K562 (cell line): ENCODE data around the gene MLLT11. TPM values are rescaled to one million over a fixed set of nuclear protein-coding genes. Genes with fewer than 3 reads are reported as not detected.

ENCODE experiments used
- BRF2 ChIP-seq: IDR thresholded peaks from 3 replicates; pipeline ENCODE4 v1.6.1; 2011; ENCODE audit warnings: borderline replicate concordance, mild to moderate bottlenecking; ENCODE audit not compliant: insufficient read length, insufficient read depth
- CBFA2T3 ChIP-seq: fragments of 450-650 bp; IDR thresholded peaks from 2 replicates; pipeline ENCODE4 v1.6.1; 2017
- DNMT1 ChIP-seq: fragments of 450-650 bp; IDR thresholded peaks from 2 replicates; pipeline ENCODE4 v1.6.1; 2016; ENCODE audit warnings: antibody characterized with exemption, mild to moderate bottlenecking
- ETV5 ChIP-seq: sonication (generic); formaldehyde crosslinking; IDR thresholded peaks from 2 replicates; pipeline ENCODE4 v1.4.0; 2020; ENCODE audit warnings: low read depth, mild to moderate bottlenecking, missing genetic modification reagents
- FOXA1 ChIP-seq: fragments of 450-650 bp; IDR thresholded peaks from 2 replicates; pipeline ENCODE4 v1.6.1; 2016; ENCODE audit warnings: mild to moderate bottlenecking, borderline replicate concordance
- HLTF ChIP-seq: fragments of 450-650 bp; IDR thresholded peaks from 2 replicates; pipeline ENCODE4 v1.6.1; 2016
- HNRNPUL1 ChIP-seq: fragments of 200-400 bp; formaldehyde crosslinking; IDR thresholded peaks from 2 replicates; pipeline ENCODE4 v1.6.1; 2017; ENCODE audit warnings: low read length
- POLR2B ChIP-seq: fragments of 450-650 bp; IDR thresholded peaks from 2 replicates; pipeline ENCODE4 v1.6.1; 2018; ENCODE audit warnings: low read depth; ENCODE audit not compliant: partially characterized antibody
- RBM34 ChIP-seq: fragments of 200-400 bp; formaldehyde crosslinking; IDR thresholded peaks from 2 replicates; pipeline ENCODE4 v1.6.1; 2018; ENCODE audit warnings: low read length, borderline replicate concordance; ENCODE audit not compliant: insufficient read depth
- TSC22D4 ChIP-seq: fragments of 450-650 bp; IDR thresholded peaks from 2 replicates; pipeline ENCODE4 v1.6.1; 2016; ENCODE audit warnings: missing genetic modification characterization, missing biosample characterization, control low read depth
- ZNF695 ChIP-seq: fragments of 450-650 bp; formaldehyde crosslinking; IDR thresholded peaks from 2 replicates; pipeline ENCODE4 v1.4.0; 2020; ENCODE audit warnings: mild to moderate bottlenecking, moderate library complexity
- polyA plus RNA-seq, 8 experiments: library from polyadenylated mRNA; depleted of rRNA in 4 of 8; stranded (reverse) in 5 of 8; unstranded in 3 of 8; fragments of >200 nt; fragmentation: Nextera tagmentation in 2 of 8; fragmentation: Illumina TruSeq in 1 of 8; extraction: Ambion mirVana in 2 of 8; extraction: Trizol in 1 of 8; gene quantifications; 2 replicates each; pipeline versions ENCODE4 v1.2.1 to v1.2.3, GENCODE V29; 2011 to 2014; ENCODE audit warnings: inconsistent platforms in 1 of 8, missing spikeins in 1 of 8
- total RNA-seq, 7 experiments: library from RNA; depleted of rRNA in 6 of 7; stranded (reverse); fragments of >200 nt in 6 of 7; fragmentation: Illumina TruSeq in 2 of 7; extraction: Trizol in 2 of 7; gene quantifications; 2 replicates each; pipeline versions ENCODE4 v1.2.1 to v1.2.3, GENCODE V29; 2011 to 2021; ENCODE audit warnings: low replicate concordance in 1 of 7
- TF ChIP-seq, protein P1 (sequence below): fragments of 450-650 bp; IDR thresholded peaks from 2 replicates; pipeline ENCODE4 v1.6.1; 2016; ENCODE audit warnings: borderline replicate concordance
- TF ChIP-seq, protein P2 (sequence below), 2 experiments: fragments of 450-650 bp; IDR thresholded peaks; 2 replicates each; pipeline ENCODE4 v1.6.1; 2018; ENCODE audit warnings: mild to moderate bottlenecking in 2 of 2, low read depth in 1 of 2; ENCODE audit not compliant: partially characterized antibody in 2 of 2
- TF ChIP-seq, protein P3 (sequence below): fragments of 250-450 bp; sonication (Bioruptor Pico); IDR thresholded peaks from 2 replicates; pipeline ENCODE4 v1.4.0; 2020; ENCODE audit warnings: borderline replicate concordance
- TF ChIP-seq, protein P4 (sequence below): fragments of 250-450 bp; sonication (Bioruptor Pico); IDR thresholded peaks from 2 replicates; pipeline ENCODE4 v1.4.0; 2020; ENCODE audit warnings: mild to moderate bottlenecking

Gene MLLT11
- total and polyA plus RNA-seq, 9 of the 15 experiments (the other 6 are each of a cell fraction or from before 2014, with no cell fraction given), result 12.1 to 91.0 (median 22.0) TPM

GRCh38 chr1:151059109-151060006, 839 bp upstream of the MLLT11 start, which contains the start of gene CDC42SE1 (continued):
- TF ChIP-seq, protein P1, sequence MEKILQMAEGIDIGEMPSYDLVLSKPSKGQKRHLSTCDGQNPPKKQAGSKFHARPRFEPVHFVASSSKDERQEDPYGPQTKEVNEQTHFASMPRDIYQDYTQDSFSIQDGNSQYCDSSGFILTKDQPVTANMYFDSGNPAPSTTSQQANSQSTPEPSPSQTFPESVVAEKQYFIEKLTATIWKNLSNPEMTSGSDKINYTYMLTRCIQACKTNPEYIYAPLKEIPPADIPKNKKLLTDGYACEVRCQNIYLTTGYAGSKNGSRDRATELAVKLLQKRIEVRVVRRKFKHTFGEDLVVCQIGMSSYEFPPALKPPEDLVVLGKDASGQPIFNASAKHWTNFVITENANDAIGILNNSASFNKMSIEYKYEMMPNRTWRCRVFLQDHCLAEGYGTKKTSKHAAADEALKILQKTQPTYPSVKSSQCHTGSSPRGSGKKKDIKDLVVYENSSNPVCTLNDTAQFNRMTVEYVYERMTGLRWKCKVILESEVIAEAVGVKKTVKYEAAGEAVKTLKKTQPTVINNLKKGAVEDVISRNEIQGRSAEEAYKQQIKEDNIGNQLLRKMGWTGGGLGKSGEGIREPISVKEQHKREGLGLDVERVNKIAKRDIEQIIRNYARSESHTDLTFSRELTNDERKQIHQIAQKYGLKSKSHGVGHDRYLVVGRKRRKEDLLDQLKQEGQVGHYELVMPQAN, result peak; percentile 65; the same call in 1 of the 2 replicates
- TF ChIP-seq BRF2 (no peak), HNRNPUL1 (no peak), HLTF (no peak; the same call in 1 of the 2 replicates), FOXA1 (no peak), ZNF695 (no peak), ETV5 (CRISPR knock-in tag) (peak; percentile 99), CBFA2T3 (peak; percentile 55), TSC22D4 (tag) (no peak), DNMT1 (no peak), RBM34 (0 out of 2 replicates have a peak, but pooled peaks have one; percentile 46), POLR2B (peak; percentile 89)
- TF ChIP-seq, protein P2, sequence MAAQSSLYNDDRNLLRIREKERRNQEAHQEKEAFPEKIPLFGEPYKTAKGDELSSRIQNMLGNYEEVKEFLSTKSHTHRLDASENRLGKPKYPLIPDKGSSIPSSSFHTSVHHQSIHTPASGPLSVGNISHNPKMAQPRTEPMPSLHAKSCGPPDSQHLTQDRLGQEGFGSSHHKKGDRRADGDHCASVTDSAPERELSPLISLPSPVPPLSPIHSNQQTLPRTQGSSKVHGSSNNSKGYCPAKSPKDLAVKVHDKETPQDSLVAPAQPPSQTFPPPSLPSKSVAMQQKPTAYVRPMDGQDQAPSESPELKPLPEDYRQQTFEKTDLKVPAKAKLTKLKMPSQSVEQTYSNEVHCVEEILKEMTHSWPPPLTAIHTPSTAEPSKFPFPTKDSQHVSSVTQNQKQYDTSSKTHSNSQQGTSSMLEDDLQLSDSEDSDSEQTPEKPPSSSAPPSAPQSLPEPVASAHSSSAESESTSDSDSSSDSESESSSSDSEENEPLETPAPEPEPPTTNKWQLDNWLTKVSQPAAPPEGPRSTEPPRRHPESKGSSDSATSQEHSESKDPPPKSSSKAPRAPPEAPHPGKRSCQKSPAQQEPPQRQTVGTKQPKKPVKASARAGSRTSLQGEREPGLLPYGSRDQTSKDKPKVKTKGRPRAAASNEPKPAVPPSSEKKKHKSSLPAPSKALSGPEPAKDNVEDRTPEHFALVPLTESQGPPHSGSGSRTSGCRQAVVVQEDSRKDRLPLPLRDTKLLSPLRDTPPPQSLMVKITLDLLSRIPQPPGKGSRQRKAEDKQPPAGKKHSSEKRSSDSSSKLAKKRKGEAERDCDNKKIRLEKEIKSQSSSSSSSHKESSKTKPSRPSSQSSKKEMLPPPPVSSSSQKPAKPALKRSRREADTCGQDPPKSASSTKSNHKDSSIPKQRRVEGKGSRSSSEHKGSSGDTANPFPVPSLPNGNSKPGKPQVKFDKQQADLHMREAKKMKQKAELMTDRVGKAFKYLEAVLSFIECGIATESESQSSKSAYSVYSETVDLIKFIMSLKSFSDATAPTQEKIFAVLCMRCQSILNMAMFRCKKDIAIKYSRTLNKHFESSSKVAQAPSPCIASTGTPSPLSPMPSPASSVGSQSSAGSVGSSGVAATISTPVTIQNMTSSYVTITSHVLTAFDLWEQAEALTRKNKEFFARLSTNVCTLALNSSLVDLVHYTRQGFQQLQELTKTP (IDR thresholded peaks at IDR 0.05; ENCODE audit: low read depth in 1 of 2, partially characterized antibody in 2 of 2), result peak in 1 of 2 experiments; percentile 13
- TF ChIP-seq, protein P3, sequence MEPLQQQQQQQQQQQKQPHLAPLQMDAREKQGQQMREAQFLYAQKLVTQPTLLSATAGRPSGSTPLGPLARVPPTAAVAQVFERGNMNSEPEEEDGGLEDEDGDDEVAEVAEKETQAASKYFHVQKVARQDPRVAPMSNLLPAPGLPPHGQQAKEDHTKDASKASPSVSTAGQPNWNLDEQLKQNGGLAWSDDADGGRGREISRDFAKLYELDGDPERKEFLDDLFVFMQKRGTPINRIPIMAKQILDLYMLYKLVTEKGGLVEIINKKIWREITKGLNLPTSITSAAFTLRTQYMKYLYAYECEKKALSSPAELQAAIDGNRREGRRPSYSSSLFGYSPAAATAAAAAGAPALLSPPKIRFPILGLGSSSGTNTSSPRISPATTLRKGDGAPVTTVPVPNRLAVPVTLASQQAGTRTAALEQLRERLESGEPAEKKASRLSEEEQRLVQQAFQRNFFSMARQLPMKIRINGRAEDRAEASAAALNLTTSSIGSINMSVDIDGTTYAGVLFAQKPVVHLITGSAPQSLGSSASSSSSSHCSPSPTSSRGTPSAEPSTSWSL, result 0 out of 2 replicates have a peak, but pooled peaks have one; percentile 28
- TF ChIP-seq, protein P4, sequence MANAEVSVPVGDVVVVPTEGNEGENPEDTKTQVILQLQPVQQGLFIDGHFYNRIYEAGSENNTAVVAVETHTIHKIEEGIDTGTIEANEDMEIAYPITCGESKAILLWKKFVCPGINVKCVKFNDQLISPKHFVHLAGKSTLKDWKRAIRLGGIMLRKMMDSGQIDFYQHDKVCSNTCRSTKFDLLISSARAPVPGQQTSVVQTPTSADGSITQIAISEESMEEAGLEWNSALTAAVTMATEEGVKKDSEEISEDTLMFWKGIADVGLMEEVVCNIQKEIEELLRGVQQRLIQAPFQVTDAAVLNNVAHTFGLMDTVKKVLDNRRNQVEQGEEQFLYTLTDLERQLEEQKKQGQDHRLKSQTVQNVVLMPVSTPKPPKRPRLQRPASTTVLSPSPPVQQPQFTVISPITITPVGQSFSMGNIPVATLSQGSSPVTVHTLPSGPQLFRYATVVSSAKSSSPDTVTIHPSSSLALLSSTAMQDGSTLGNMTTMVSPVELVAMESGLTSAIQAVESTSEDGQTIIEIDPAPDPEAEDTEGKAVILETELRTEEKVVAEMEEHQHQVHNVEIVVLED, result peak; percentile 86
